NOMO-1 treated with dmso at 0.1 percent for 144 hours (cell line): Measurements from ENCODE around the gene PTF1A.
"Not testable (repeated sequence)": the region's sequence is repeated elsewhere in the genome, so short reads cannot be mapped to it uniquely, and the experiment has no call there.

Source experiments
- DNase-seq: peaks from one replicate; lab custom pipeline; 2025; ENCODE audit not compliant: unreplicated experiment; lab: John Stamatoyannopoulos, UW

The PTF1A gene

GRCh38 chr10:23203369-23204325, 11.5 kb downstream of the PTF1A start:
- DNase-seq = no peak

DNA sequence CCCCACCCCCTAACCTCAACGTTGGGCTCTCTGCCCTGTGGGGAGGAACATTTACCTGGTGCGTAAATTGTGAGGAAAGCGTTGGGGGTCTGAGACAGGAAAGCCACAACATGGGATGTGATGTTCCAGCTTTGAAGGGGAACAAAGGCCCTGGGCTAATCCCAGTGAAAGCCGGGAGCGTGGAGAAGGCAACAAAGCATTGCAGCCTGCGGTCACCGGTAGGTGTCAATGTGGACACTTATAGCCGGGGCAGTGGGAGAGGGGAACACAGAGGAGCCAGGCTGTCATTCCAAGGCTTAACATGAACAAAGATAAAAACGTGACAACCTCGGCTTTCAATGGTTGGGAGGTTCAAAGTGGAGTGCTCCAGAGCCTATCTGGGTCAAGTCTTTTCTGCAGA, 12.7 kb downstream of the PTF1A start:
- no peak for DNase-seq

DNA sequence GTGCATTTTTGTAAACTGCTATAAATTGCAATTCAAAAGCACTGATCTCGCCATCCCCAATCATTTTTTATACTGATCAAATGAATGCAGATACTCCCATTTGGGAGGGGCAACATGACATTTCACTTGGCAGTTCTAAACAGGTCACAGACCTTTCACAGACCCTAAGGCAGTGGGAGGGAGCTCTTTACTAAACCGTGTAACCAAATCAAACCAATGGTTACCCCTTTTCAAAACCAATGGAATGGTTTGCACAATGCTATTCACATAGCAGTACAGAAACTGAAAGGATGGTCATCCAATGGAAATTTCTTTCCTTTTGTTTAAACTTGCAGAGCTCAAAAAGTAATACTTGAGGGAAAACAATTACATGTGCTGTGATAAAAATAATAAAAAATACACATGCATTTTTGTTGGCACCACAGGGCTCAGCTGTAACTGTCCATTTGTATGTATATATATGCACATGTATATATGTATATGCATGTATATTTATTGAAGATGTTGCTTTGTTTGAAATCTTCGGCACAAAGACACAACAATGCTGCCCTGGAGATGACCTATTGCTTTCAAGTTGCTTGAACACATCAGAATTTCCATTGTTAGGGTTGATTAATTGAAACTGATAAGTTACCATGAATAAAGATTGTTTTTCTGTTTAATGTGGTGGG, 14.0 kb downstream of the PTF1A start:
- no peak for DNase-seq

DNA sequence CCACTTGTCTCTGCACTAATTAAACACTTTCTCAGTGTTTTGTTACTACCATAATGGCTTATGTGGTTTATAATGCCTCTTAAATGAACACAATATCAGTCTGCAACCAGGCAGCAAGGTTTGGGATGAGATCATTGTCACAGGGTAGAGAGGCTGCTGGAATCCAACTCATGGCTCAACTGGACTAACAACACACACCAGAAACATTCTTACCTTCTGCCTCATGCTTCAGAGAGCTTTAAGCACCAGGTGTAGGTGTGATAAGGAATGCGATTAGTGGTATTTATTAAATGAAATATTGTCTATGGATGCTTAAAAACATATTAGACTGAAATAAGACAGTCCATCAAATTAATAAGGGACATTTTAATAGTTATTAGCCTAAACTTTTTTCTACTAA, 25.4 kb downstream of the PTF1A start:
- no peak for DNase-seq

GRCh38 chr10:23230582-23230981, 38.5 kb downstream of the PTF1A start:
- no peak for DNase-seq

DNA sequence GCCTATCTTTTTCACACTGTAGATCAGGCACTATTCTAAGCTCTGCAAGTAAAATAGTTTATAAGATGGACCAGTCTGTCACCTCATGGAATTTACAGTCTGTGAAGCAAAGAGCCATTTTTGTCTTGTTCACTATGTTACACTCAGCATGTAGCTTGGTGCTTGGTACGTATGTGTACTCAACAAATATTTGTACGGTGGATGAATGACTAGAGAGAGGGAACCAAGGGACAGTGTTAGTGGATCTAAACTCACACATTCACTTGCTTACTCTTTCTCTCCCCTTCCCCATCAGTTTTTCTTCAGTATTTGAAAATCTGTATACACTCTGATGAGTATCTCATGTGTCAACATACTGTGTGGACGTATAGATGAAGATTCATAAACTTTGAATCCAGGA, 45.9 kb downstream of the PTF1A start:
- DNase-seq = no peak

DNA sequence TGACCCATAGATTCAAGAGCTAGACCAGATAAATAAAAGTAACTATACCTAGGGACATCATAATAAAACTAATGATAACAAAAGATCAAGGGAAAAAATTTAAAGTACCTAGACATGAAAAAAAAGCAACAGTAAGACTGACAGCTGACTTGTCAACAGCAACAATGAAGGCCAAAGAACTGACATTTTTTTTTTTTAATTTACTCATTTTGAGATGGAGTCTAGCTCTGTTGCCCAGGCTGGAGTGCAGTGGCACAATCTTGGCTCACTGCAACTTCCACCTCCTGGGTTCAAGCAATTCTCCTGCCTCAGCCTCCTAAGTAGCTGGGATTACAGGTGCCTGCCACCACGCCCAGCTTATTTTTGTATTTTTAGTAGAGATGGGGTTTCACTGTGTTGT, 49.7 kb downstream of the PTF1A start:
- DNase-seq = not testable (repeated sequence)
